H54 (cell line): ENCODE data around the gene SEPTIN5.

Source experiments
- DNase-seq: peaks from one replicate; pipeline ENCODE4 v3.0.0; 2011; ENCODE audit warnings: low spot score, mixed read lengths; ENCODE audit not compliant: insufficient read length
- FAIRE-seq: peaks from 3 replicates; lab custom pipeline; 2011; peaks lifted over from hg19 to GRCh38; lab: Jason Lieb, UNC
- POLR2A ChIP-seq: IDR thresholded peaks from 2 replicates; pipeline ENCODE4 v1.6.1; 2011; ENCODE audit warnings: low read depth, mild to moderate bottlenecking, low read length

SEPTIN5 gene

GRCh38 chr22:19737846-19738663, 23.8 kb downstream of the SEPTIN5 start:
- FAIRE-seq (no peak), DNase-seq (no peak)
- no peak for TF ChIP-seq POLR2A

DNA sequence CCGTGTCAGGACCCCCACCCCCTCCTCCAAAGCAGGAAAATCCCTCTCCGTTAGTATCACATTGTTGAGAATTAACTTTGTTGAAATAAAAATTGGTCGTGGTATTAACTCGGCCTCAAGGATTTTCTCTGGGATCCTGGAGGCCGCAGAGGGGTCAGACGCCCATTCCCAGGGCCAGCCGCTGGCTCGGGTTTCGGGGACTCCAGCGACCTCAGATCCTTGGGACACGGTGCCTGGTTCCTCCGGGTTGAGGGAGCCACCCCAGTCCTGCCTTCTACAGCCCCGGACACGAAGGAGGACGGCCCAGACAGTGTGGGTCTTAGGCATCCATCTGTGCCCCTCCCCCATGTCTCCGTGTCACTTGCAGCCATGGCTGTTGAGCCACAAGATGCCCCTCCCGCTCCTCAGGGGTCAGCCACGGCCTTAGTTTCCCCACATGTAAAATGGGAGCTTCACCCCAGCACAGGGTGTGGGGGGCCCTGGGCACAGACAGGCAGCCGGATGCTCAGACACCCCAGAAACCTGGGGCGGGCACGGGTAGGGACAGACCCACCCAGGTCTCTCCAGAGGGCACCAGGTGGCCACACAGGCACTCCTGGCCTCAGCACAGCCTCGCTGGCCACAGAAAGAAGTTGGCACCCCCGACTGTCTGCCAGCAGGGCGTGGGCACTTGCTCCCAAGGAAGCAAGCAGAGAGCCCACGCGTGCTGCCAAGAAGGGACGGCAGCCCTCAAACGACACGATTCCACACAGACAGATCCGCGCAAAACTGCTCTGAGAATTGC, 24.6 kb downstream of the SEPTIN5 start:
- FAIRE-seq (no peak), DNase-seq (no peak)
- no peak for TF ChIP-seq POLR2A

DNA sequence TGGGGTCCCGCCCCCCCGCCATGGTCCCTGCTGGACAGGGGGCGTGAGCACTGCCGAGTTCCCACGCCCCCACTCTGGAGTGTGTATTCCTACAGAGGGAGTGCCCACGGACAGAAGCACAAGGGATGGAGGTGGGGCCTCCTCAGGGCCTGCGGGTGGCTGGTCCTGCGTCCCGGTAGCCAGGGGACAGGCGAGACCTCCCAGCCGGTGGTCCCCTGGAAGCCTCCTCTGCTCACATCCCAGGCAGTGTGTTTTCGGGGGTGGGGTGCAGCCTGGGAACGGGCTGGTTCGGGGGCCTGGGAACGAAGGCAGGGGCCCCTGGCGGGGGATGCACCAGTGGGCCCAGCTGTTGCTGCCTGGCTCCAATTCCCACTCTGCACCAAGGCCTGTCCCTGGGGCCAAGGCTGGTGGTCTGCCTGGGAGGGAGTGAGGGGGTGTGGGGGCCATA, 25.2 kb downstream of the SEPTIN5 start:
- no peak for TF ChIP-seq POLR2A
- FAIRE-seq (no peak), DNase-seq (no peak)

DNA sequence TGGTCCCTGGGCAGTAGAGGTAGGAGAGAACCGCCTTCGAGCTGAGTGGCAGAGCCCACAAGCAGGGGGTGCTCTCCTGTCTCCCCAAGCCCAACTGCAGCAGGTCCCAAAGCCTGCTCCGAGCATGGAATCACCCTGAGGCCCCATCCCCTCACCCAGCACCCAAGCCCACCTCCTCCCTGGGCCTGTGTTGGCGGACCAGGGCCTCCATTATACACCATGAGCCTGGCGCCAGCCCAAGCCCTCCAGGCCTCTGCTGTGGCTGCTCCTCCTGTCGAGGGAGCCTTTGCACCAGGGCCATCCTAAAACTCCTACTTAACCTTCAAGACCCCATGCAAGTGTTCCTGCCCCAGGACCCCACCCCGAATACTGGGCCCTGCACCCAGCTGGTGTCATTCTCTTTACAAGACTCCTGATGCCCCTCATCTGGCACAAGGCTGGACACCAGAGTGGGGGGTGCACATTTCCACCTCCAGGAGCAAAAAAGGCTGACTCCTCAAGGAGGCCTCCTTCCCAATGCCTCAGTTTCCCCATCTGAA, 25.7 kb downstream of the SEPTIN5 start:
- no peak for FAIRE-seq
- TF ChIP-seq POLR2A: no peak
- DNase-seq: no peak

- DNase-seq: no peak
- no peak for FAIRE-seq
These were observed 26.3 kb downstream of the SEPTIN5 start for GRCh38 chr22:19740586-19740985.

DNA sequence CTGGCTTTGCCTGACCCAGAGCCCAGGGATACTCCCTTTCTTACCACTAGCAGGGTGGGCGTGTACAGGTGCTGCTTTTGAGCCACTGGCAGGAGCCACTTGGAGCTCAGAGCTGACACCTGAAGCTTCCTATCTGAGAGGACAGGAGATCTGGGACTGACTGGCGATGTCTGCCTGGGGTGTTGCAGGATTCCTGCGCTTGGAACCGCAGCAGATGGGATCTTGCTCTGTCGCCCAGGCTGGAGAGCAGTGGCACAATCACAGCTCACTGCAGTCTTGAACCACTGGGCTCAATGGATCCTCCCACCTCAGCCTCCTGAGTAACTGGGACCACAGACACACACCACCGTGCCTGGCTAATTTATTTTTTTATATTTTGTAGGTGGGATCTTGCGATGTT, 26.8 kb downstream of the SEPTIN5 start:
- DNase-seq (no peak), FAIRE-seq (no peak)
- no peak for TF ChIP-seq POLR2A

More at GRCh38 chr22:19740586-19740985, 26.3 kb downstream of the SEPTIN5 start:
- TF ChIP-seq POLR2A: no peak

DNA sequence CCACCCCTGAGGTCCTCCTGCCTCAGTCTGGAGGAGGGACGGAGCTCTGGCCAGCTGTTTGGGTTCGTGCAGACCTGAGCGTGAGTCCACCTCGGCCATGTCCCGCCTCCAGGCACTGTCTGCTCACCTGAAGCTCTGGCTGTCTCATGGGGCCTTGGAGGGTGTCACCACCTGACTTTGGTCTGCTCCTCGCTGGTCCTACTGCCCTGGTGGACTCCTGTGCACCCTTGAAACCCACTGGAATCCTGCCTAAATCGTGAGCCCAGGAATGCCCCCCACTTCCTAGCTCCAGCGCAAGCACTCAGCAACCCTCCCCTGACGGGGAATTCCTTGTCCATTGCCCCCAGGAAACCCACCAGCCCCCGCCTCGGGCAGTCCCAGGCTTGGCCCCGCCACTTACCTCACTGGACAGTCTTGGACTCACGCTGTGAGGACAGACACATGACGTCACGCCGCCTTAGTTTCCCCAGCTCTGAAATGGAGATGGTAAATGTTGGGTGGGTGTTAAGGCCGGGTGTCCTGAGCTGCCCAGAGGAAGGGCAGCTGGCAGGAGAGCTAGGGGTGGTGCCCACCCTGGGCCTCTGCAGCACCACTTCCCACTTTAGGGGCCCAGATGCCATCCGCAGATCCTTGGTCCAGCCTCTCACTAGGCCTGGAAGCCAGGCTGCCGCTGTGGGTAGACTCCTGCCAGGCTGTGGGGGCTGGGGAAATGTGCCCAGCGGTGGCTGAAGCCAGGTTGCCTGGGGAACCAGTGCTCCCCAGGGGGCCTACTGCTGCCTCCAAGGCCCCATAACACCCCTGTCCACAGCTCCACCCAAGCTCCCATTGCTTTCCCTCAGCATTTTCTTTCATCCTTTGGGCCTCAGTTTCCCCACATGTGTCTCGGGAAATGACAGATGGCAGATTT, 28.1 kb downstream of the SEPTIN5 start:
- FAIRE-seq (no peak), DNase-seq (no peak)
- TF ChIP-seq POLR2A: no peak

DNA sequence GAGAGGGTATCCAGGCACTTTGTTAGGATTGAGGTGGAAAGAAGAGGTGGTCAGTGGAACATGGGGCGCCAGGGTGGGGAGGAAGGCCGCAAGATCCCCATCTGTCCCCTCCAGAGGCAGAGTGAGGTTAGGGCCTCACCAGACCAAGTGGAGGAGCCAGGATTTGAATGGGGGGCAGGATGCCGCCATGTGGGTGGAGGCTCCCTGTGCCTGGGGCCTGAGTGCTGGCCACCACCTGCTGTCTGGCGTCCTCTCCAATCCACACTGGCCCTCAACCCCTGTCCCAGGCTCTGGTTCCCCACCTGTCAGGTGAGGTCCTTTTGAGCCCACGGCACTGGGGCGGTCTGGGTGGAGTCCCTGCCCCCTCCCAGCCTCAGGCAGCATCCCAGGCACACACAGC, 28.8 kb downstream of the SEPTIN5 start:
- no peak for TF ChIP-seq POLR2A
- FAIRE-seq (no peak), DNase-seq (no peak)

DNA sequence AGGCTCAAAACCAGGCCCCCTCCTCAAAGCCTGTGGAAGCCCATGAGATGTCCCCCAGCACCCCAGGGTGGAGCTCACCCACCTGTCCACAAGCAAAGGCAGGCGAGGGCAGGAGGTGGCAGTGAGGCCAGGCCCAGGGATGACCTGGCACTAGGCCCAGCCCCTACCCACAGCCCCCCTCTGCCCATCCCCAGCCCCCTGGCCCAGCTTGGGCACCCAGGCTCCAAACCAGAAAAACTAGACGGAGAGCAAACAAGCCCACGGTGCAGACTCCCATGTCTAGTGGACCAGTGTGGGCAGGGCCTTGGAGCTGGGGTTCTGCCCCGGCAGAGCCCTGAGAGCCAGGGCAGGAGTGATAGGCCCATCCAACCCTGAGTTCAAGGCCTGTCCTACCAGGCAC, 29.3 kb downstream of the SEPTIN5 start:
- DNase-seq: no peak
- no peak for FAIRE-seq
- TF ChIP-seq POLR2A: no peak

- TF ChIP-seq POLR2A: no peak
- FAIRE-seq (no peak), DNase-seq (no peak)
These were observed 30.2 kb downstream of the SEPTIN5 start for GRCh38 chr22:19744350-19745006.

DNA sequence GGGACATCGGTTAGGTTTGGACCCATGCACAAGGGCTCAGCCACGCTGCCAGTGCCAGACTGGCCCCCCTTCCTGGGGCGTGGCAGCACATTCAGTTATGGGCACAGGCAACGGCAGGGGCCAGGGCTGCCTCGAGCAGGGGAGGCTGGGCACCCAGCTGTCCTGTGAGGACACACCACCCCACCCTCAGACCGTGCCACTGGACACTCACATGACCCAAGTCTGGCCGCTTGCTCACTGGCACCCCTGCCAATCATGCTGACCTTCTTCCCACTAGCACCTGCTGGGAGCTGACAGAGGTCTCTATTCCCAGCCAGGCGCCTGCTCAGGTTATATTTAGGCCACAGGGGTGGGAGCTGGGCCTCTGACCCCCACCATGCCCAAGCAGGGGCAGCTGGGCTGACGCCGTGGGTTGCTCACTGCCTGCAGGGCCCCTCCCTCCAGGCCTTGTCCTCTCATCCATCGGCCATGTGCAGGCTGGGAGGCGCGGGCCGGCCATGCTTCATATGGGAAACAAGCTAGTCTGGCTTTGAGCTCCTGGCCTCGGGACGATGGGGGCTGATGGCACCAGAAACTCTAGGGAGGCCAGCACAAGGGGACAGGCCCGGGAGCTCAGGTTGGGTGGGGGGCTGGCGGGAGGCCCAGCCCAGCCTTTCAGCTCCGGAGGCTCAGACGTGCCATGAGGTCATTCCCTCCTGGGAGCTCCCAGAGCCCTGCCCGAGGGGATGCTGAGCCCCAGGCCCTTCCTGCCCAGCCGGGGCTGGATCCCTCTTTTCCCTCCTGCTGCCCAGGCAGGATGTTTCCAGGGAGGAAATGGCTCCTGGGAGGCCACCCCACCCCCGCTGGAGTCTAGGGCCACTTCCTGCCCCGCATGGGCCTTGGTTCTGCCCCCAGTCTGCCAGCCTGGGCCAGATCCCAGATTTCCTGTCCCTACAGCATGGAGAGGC, 31.1 kb downstream of the SEPTIN5 start:
- TF ChIP-seq POLR2A: no peak
- no peak for FAIRE-seq
- DNase-seq: no peak

DNA sequence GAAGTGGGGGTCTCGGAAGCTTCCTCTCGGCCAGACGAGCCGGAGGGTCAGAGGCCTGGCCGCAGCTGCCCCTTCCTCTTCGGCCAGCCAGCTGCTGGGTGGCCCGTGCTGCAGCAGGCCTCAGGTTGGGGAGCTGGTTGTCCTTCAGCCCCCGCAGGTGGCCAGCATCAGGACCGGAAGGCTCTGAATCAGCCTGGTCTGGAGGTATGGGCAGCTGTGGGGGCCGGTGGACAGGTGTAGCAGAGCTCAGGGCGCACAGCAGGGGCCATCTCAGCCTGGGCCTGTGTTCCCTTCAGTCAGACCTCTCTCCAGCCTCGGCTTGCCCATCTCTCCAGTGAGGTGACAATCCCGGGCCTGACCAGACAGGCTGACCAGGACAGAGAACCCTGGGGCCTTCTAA, 32.4 kb downstream of the SEPTIN5 start:
- DNase-seq: no peak
- no peak for TF ChIP-seq POLR2A
- no peak for FAIRE-seq
